DMS79 treated with DMSO at 0.1 percent for 48 hours (cell line): Measurements from ENCODE around the gene UBE2I.
A peak's percentile ranks its signal among the peaks of the same experiment; 100 is the strongest.
"Not testable (repeated sequence)": the region's sequence is repeated elsewhere in the genome, so short reads cannot be mapped to it uniquely, and the experiment has no call there.

Experiments
- DNase-seq: peaks from one replicate; lab custom pipeline; 2025; lab: John Stamatoyannopoulos, UW

Gene UBE2I

DNA sequence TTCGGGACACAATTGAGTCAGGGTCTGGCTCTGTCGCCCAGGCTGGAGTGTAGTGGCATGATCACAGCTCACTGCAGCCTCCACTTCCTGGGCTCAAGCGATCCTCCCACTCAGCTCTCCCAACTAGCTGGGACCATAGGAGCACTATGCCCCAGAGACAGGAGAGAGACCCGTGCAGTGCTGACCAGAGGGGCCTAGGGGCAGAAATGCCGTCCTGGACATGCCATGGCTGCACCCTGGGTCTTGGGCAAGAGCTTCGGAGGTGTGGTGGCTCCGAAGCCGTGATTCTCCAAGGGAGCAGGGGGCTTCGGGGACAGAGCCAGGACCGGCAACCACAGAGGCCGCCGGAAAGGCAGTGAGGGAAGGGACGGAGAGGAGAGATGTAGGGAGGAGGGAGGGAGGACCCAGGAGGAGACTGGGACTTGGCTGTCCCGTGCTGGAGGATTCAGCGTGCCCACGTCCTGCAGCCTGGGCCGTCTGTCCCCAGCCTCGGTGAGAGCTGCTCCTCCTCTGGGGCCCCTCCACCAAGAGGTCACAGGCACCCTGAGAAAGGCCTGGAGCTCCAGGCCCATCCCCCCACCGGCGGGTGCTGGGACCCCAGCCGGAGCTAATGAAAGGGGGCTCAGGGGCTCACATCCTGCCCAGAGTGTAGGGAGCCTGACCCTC, 31.7 kb upstream of the UBE2I start:
- no peak for DNase-seq

- DNase-seq, result no peak
Measured at GRCh38 chr16:1278477-1278876, 31.0 kb upstream of the UBE2I start.

GRCh38 chr16:1279081-1279944, 30.1 kb upstream of the UBE2I start:
- DNase-seq, result no peak

- no peak for DNase-seq
Measured at GRCh38 chr16:1279945-1280589, 29.4 kb upstream of the UBE2I start.

DNA sequence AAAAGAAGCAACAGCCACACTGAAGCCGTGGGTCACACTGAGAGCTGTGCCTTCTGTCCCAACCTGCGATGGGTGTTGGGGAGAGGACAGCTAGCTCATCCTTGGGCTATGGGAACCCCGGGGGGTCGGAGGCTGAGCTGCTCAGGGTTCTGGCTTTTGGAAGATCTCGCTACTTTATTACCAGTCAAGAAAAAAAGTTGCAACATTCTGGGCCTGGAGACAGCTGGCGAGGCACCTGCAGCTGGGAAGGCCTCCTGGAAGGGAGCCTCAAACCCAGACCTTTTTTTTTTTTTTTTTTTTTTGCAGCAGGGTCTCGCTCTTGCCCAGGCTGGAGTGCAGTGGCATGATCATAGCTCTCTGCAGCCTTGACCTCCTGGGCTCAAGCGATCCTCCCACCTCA, 28.7 kb upstream of the UBE2I start:
- no peak for DNase-seq

DNA sequence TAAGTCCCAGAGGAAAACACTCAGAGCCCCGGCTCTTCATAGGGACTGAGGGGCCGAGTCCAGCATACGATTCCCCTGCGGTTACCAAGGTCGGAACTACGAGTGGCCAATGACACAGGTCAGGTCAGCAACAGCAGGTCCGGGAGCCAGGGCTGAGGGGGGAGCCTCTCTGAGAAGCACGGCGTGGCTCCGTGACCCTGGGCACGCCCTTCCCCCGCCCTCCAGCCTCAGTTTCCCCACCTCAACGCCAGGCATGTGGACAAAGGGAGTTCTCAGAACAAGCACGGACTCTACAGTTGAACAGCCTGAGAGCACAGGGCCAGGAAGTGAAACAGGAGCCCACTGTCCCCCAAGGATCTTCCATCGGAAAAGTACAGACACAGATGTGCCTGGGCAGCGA, 27.9 kb upstream of the UBE2I start:
- no peak for DNase-seq

GRCh38 chr16:1282324-1282973, 27.0 kb upstream of the UBE2I start:
- DNase-seq, result no peak

DNA sequence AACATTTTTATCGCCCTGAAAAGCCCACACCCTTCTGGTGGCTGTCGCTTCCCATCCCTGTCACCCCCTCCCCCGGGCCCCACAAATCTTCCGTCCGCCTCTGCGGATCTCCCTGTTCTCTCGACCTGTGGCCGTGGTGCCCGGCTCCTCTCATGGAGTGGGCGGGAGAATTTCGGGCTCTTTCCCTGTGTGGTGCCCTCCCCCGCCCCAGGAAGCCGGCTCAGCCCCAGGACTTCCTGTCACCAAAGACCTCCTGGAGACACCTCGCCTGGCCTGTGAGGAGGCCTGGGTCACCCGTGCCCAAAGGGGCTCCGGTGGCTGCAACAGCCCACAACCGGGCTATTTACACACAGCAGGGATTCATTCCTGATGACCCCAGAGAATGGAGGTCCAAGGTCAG, 26.1 kb upstream of the UBE2I start:
- no peak for DNase-seq

DNA sequence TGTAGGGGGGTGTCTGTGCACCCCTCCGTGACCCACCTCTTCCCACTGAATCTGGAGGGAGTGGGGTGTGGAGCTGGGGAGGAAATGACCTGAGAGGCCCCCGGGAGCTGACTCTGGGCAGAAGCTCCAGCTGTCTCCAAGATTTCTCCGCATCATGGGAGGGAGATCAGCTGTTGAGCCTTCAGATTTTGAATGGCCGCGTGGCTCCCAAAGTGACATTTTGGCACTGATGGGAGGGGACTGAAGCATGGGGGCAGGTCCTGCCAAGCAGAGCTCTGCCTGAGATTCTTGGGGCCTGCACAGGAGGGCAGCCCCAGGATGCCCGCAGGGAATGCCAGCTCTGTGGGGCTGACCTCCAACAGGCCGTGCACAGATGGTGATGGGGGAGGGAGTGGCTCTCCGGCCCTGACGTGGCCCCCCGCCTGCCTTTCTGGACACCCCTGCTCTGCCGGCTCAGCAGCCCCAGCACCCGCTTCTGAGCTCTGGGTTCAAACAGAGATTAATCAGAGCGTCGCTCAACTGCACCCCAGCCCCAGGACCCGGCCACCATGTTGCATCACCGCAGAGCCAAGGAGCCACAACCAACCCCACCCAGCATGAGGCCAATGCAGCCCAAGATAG, 25.3 kb upstream of the UBE2I start:
- DNase-seq, result no peak

DNA sequence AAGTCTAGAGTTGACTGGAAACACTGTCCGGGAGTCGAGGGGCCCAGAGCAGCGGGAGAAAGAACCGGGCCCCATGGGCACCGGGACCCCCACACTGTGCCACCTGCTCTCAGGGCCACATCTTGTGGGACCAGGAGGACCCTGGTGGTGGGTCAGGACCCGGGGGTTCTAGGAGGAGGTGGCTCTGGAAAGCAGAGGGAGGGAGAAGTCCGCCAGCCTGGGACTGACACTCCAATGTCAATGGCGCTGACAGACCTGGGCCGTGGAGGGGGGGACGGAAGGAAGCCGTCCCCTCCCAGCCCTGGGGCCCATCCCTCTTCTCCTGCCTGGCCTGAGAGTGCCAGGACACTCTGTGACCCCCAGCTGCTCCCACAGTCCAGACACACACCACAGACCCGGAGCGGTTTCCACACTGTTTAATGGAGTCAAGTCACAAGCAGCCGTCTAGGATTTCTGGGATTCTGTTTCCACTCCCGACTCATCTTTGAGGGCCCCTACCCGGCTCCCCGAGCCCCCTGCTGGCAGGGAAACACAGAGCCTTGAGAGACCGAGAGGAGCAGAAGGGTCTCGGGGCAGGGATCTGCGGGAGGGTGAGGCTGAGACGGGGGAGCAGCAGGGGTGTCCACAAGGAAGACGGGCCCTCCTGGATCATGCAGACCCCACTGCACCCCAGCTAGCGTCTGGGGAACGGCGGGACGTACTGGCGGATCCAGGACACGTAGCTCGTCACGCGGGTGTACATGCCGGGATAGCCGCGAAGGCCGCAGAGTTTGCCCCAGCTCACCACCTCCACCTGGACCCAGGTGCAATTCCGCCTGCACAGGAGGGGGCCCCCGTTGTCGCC, 23.5 kb upstream of the UBE2I start:
- no peak for DNase-seq

GRCh38 chr16:1286513-1287094, 22.8 kb upstream of the UBE2I start:
- DNase-seq, result no peak

DNA sequence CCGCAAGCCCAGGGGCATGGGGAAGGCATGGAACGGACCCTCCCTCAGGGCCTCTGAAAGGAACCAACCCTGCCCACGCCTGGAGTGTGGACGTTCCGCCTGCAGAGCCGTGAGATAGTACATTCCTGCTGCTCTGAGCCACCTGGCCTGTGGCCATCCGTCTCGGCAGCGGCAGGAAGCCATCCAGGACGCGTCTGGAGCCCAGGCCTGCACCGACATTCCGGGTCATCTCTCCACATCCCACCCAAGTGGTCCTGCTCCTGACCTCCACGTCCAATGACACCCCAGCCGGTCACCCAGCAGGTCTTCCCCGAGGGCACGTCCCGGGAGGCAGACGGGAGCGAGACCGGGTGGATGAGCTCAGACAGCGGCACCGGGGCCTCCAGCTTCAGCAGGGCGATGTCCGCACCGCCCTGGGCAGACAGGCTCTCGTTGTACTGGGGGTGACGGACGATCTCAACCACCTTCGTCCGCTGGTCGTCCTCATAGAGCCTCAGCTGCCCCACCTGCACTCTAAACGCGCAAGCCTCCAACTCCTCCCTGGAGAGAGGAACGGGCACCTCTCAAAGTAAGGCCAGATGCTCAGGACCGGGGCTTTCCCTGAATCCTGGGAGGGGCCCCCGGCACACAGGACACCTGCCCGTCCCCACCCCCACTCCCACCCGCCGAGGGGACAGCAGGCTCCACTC, 21.3 kb upstream of the UBE2I start:
- DNase-seq, result no peak

GRCh38 chr16:1288813-1289476, 20.5 kb upstream of the UBE2I start:
- no peak for DNase-seq

DNA sequence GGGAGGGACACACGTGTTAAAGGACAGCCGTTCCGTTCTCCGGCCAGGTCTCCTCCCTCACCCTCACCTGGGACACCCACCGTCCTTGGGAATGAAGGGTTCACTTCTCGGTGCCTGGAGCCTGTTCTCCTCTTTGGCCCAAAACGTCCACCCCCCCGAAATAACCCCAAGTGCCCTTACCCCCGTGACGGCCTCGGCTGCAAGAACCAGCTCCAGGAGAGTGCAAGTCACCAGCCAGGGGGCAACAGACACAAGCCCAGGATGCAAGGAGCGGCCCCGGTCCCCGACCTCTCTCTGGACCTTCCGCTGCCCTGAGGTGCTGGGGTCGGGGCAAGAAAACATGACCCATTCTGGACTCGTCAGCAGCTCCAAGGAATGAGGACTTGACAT, 20.0 kb upstream of the UBE2I start:
- no peak for DNase-seq

GRCh38 chr16:1290063-1290501, 19.4 kb upstream of the UBE2I start:
- no peak for DNase-seq

DNA sequence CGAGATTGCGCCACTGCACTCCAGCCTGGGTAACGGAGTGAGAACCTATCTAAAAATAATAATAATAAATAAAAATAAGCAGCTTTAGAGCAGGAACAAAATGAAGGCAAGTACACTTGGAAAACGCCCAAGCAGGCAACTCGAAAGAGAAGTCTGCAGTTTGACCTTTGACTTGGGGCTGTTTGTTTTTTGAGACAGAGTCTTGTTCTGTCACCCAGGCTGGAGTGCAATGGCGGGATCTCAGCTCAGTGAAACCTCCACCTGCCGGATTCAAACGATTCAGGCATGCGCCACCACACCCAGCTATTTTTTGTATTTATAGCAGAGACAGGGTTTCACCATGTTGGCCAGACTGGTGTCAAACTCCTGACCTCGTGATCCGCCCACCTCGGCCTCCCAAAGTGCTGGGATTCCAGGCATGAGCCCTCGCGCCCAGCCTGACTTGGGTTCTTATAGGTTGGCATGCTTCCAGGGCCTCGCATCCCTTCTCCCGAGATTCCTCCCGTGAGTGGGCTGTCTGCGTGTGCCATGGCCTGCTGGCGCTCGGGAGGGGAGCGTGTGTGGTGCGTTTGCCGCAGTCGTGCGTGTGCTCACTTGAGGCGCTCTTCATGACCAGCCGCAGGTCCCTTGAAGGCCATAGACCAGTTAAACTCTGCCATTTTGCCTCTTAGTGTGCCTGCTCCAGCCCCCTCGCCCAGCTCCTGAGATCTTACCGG, 18.4 kb upstream of the UBE2I start:
- peak; percentile 63 for DNase-seq

GRCh38 chr16:1291576-1291974, 17.9 kb upstream of the UBE2I start:
- DNase-seq, result no peak

DNA sequence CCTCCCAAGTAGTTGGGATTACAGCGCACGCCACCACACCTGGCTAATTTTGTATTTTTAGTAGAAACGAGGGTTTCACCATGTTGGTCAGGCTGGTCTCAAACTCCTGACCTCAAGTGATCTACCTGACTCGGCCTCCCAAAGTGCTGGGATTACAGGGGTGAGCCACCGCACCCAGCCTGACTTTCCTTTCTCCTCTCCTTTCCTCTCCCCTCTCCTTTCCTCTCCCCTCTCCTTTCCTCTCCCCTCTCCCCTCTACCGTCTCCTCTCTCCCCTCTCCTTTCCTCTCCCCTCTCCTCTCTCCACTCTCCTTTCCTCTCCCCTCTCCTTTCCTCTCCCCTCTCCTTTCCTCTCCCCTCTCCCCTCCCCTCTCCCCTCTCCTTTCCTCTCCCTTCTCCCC, 17.2 kb upstream of the UBE2I start:
- DNase-seq, result not testable (repeated sequence)

GRCh38 chr16:1292808-1293207, 16.6 kb upstream of the UBE2I start:
- DNase-seq, result not testable (repeated sequence)
